GM18907 (cell line): ENCODE results near the gene LILRA5.
"Not testable (repeated sequence)": the region's sequence is repeated elsewhere in the genome, so short reads cannot be mapped to it uniquely, and the experiment has no call there.

Experiments used
- ATAC-seq: cut with Tn5 transposase; IDR thresholded peaks from one replicate; pipeline ENCODE4 v1.9.1; 2021; ENCODE audit warnings: mild to moderate bottlenecking, moderate library complexity; ENCODE audit not compliant: unreplicated experiment

Gene LILRA5

DNA sequence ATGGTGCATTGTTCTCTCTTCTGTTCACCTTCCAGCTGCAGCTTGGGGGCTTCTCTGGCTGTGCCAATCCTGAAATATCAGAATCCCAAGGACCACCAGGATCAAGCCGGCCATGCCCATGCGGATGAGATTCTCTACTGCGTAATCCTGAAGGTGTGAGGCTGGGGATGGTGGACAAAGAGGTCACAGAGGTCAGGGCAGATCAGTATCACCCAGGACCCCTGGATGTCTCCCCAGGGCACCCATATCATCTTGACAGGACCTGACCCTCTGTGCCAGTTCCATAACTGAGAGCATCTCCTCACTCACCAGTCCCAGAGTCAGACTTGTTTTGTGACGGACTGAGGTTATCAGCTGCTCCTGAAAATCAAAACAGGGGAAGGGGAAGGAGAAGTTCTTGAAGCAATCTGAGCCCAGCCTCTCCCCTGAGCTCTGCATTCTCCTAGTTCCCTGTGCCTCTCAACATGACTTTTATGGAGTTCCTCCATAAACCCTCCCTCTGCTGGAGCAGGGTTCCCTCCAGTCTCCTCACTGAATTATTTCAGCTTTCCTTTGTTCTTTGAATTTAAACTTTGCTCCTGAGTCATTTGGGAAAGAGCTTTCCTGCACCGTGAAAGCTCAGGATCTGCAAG, 5.5 kb downstream of the LILRA5 start:
- ATAC-seq = no peak

DNA sequence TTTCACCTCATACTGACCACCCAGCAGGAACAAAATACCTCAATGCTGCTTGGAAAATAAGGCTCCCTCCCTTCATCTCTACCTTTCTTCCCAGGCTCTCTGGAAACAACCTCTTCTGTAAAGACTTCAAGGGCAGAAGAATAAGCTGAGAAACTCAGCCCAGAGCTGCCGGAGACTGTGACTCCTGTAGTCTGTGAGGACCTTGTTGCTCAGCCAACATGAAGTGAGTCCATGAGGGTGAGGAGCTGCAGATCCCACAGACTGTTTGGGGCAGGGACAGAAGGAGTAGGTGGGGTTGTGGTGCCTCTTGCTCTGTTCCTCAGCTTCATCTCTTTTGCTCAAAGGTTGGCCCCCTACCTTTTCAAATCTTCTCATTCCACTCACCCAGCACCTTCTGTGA, 7.8 kb downstream of the LILRA5 start:
- no peak for ATAC-seq

DNA sequence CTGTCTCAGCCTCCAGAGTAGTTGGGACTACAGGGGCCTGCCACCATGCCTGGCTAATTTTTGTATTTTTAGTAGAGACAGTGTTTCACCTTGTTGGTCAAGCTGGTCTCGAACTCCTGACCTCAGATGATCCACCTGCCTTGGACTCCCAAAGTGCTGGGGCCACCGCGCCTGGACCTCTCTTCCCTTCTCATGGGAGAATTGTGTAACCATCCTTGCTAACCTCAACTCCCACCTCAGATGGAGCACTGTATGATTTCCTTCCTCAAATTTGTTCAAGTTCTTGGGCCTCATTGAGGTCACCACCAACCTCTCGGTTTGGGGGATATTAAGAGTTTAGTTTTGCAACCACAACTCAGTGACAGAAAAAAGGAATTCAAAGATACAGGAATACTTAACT, 10.7 kb downstream of the LILRA5 start:
- no peak for ATAC-seq

DNA sequence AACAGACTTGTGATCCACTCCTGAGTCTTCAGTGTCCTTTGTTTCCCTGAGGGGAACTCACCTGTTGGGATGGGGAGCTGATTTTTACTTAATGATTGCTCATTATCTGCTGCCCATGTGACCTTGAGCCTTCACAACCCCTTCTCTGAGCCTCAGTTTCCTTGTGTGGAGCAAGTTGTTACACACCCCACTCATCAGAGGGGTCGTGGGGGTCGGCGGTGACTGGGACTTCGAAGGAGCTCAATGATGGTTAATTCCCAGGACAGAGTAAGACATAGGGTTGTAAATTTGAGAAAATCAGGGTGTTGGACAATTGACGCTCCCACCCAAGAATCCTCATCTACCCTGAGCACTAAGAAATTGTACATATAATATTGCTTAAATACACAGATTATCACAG, 13.5 kb downstream of the LILRA5 start:
- no peak for ATAC-seq

DNA sequence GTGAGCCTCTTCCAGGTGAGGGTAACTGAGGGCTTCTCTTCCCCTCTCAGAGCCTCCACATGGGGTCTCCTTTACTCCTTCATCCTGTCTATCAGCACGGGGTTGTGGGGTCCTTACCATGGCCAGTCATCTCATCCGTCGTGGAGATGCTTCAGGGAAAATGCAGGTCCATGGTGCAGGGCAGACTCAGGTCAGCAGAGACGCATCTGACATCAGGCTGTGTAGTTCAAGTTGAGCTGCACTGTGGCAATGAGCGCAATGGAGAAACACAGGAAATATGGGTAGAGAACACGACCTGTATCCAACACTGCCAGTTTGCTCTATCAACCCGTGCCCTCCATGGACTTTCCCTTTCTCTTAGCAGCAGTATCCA, 13.9 kb downstream of the LILRA5 start:
- ATAC-seq = no peak

DNA sequence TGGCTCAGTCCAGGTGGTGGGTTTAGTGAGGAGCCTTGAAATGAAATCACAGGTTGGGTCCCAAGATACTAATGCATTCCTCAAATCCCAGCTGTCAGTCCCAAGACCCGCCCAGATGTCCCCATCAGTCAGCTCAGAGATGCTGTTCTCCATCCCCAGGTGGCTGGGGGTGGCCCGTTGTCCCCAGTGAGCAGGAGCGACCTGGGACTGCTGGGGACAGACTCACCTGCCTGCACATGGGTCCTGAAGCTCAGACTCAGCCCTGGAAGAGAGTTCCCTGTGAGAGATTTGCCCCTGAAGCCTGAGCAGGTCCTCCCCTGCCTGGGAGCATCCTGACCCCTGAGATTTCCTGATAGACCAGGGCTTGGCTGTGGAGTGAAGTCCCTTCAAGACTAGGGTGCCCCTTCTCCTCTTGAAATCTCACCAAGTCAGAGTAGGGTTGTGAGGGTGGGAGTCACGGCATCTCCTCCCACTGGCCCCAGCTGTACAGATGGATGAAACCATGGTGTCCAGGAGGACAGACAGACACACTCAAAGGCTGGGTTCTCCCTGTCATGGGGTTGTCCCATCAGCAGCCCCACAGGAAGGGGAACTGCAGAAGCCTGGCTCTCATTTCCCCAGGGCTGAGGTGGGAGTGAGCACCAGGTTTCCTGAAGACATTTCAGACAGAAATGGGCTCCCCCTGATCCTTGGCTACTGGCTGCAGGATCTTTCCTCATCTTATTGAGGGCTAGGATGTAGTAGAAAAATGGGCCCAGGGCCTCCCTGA, 14.4 kb downstream of the LILRA5 start:
- ATAC-seq = no peak

DNA sequence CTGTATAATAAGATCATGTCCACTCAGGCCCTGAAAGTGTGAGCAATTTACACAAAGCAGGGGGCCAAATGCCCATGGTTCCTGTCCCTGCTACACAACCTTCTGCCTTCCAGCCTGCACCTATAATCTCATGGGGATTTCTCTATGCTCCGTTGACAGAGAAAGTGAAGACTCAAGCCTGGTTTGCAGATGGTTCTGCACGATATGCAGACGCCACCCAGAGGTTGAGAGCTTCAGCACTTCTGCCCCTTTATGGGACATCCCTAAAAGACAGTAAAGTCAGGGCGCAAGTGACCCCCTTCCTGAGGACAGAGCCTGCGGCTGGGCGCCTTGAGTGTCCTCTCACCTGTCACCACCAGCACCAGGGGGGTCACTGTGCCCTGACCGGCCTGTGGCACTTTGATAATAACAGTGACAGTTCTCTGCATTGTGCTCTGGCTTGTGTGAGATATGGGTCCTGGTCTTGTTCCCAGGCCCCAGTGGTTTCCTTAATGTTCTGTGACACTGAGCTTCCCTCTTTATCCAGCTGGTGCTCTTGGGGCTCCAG, 15.1 kb downstream of the LILRA5 start:
- no peak for ATAC-seq

DNA sequence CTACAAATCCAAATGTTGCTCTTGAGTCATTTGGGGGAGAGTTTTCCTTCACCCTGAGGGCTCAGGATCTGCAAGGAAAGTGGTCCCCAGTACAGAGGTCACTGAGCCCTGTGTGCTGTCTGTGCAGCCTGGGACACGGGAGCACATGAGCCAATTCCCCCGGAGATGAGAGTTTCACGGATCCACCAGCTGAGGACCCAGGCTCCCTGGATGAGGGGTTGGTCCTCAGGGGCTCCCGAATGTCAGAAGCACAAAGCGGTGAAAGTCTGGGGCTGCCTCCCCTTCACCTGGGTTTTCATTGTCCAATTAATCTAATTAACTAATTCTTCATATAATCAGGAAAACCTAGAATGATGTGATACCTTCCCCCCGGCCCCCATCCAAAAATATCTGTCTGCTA, 18.4 kb downstream of the LILRA5 start:
- no peak for ATAC-seq

DNA sequence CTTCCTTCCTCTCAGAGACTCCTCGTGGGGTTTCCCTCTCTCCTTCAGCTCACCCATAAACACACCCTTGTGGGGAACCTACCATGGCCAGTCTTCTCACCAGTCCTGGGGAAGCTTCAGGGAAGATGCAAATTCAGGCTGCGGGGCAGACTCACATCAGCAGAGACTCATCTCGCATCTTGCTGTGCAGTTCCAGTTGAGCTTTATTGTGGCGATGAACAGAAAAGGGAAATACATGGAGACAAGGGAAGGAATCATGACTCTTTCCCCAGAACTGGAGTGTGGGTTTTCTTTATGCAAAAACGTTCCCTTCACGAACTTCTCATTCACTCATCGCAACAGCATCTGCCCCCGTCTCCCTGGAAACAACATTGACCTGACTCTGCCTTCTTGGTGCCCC, 23.8 kb downstream of the LILRA5 start:
- ATAC-seq = not testable (repeated sequence)

DNA sequence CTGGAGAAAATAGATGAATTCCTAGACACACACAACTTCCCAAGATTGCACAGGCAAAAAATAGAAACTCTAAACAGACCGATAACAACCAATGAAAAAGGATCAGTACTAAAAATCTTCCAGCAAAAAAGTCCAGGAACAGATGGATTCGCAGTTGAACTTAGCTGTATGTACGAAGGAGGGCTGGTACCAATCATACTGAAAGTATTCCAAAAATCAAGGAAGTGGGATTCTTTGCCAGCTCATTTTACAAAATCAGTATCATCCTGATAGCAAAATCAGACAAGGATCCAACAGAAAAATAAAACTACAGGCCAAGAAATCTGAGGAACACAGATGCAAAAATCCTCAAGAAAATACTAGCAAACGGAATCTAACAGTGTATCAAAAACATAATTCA, 25.5 kb downstream of the LILRA5 start:
- ATAC-seq = no peak

DNA sequence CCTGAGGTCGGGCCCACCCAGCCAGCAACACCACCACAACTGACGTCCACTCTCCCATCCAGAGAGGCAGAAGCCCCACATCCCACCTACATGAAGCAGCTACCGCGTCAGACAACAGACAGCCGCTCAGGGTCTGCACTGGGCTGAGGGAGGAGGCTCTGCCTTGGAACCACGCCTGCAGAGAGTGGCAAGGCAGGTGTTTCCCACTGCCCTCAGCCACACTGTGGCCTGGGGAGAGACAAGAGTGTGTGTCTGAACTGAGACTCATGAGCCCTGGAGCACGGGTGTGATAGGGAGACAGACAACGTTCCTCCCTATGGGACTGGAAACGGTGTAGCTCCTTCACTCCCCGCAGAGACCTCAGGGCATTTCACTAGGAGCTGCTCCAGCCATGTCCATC, 26.7 kb downstream of the LILRA5 start:
- not testable (repeated sequence) for ATAC-seq

DNA sequence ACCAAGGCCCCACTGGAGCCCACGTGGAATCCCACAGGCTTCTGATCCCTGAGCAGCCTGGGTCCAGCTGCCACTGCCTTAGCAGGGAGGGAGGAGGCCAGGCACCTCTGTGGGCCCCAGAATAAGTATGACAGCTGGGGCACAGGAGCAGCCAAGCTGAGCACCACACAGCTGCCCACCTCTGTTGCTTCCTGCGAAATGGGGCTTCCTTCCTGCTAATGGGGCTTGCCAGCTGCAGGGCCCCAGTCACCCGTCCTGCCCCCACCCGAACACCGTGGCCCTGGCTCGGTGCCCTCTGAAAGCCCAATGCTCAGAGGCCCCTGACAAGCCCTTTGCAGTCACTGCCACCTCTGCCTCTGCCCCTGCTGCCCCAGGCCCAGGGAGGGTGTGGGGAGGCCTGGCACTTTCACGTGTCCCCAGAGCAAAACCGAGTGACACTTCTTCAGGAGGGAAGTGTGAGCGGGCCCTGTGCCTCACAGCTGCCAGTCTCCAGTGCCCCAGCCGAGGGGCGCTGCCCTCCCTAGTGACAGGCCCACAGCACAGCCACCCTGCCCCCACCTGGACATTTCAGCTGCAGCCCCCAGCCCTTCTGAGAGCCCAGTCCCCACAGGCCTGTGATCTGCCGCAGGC, 27.4 kb downstream of the LILRA5 start:
- not testable (repeated sequence) for ATAC-seq

DNA sequence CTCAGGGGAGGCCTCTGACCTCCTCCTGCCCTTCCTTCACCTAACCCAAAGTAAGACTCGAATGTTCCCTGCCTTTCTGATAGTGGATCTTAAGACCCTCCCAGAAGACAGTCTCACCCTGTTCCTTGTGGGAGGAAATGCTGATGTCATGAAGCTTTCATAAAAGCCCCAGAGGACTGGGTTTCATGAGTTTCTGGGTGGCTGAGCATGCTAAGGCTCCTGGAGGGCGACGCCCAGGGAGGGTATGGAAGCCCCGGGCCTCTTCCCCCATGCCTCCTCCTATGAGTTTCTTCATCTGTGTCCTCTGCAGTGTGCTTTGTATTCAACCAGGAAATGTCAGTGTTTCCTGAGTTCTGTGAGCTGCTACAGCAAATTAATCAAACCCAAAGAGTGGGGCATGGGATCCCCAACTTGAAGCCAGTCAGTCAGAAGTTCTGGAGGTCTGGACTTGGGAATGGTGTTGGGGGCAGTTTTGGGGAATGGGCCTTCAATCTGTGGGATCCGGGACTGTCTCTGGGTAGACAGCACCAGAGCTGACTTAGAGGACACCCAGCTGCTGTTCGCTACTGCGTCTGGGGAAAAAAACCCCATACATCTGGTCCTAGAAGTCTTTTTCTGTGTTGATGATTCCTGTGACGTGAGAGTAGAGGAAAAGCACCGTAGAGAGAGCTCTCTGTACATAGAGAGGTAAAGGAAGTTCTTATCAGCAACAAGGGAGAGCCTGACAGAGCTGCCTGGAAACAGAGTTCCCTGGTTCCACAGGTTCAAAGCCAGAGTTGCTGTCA, 30.1 kb downstream of the LILRA5 start:
- no peak for ATAC-seq

DNA sequence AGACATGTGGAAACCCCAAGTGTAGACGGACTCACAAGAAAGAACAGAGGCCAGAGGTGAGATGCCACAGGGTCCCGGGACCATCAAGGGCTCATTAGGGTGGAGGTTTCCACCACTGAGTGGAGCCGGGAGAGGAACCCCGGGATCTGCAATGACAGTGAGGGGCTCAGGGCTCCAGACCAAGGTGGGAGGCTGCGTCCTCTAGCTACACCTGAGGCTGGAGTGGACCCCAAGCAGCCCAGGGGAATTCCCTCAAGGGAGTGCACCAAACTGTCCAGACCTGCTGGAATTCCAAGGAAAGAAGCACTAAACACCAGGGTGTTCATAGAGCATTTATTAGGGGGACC, 31.3 kb downstream of the LILRA5 start:
- not testable (repeated sequence) for ATAC-seq

DNA sequence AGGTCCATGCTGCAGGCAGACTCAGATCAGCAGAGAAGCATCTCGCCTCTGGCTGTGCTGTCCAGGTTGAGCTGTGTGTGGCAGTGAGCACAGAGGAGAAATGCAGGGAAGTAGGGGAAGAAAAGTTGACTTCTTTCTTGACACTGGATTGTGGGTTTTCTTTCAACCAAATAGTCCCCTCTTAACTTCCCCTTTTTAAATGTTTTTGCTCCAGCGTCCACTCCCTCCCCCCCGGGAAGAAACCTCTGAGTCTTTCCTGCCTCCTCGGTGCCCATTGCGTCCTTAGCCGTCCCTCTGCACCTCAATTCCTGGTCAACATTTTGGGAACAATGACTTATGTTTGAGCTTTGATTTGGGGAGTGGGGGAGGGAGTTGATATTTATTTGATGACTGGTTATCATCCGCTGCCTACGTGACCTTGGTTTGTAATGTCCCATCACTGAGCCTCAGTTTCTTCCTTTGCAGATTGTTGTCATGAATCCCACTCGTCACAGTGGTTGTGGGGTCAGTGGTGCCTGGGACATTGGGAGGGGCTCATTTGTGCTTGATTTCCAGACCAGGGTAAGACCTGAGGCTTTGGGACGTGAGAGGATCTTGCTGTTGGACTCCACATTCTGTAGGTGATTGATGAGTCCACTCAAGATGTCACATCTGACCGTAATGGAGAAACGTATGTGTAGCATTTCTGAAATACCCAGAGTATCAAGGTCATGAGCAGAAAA, 31.8 kb downstream of the LILRA5 start, which contains the start of gene LILRB2:
LILRB2 (minus strand) TSS at position 104 of the 722 bp plus-strand sequence. CDS start 614 bp downstream, outside the sequence.
- no peak for ATAC-seq

DNA sequence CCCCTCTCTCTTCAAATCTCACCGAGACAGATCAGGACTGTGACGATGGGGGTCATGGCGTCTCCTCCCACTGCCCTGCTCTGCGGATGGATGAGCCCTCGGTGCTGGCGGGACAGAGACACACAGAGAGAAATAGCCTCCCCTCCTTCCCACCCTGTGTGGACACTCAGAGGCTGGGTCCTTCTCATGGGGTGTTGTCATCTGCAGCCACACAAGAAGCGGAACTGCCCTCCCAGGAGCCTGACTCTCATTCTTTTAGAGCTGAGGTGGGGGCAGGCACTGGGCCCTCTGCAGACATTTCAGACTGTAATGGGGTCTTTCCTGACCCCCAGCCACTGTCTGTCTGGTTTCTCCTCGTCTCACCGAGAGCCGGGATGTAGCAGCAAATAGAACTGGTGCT, 32.5 kb downstream of the LILRA5 start:
- not testable (repeated sequence) for ATAC-seq

DNA sequence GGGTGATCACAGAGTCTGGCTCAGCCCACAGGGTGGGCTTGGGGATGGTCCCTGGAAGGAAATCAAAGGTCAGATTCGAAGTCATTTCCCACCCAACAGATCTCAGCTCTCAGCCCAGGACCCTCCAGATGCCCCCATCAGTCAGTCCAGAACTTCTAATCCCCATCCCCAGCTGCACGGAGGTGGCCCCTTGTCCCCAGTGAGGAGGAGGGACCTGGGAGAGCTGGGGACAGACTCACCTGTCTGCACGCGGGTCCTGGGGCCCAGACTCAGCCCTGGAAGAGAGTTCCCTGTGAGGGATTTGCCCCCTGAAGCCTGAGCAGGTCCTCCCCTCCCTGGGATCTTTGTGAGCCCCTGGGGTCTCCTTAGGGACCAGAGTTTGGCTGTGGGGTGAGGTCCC, 32.9 kb downstream of the LILRA5 start:
- ATAC-seq = not testable (repeated sequence)

DNA sequence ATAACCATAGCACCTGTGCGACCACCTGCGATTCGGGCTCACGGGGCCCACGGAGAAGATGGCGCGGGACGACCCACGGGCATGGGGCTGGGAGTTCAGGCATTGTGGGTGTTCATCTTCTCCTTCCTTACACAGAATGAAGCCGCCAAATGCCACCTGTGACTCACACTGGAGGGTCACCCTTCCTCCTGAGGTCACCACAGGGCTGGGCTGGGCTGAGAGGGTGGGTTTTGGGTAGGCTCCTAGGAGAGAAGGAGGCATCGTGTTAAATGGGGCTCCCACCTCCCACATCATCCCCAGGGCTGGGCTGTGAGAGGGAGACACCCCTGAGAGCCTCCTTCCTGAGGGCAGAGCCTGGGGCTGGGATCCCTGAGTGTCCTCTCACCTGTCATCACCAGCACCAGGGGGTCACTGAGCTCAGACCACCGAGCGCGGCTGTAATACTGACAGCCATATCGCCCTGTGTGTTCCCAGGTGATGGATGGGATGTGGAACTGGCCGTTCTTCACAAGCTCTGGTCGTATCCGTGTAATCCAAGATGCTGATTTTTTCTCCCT, 33.5 kb downstream of the LILRA5 start:
- no peak for ATAC-seq

DNA sequence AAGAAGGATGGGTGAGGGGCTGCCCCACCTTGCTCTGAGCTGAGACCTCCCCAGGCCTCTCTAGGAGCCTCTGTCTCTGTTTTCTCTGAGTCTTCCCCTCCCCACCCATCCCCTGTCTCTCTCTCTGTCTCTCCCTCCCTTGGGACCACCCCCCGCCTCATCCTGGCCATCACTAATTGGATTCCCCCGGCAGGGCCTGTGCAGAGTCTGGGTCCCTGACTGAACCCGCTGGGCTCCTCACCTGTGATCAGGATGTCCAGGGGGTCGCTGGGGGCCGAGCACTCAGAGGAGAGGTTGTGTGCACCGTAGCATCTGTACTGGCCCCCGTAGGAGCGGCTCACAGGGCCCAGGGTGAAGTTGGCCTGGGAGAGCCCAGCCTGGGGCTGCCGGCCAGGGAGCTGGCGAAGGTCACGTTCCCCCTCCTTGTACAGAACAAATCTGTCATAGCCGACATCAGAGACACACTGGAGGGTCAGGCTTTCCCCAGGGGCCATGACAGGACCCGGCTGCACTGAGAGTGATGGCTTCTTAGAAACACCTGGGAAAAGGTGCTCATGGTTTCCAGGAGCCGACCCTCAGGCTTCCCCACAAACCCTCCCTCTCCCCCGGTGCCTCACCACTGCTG, 34.3 kb downstream of the LILRA5 start:
- not testable (repeated sequence) for ATAC-seq

DNA sequence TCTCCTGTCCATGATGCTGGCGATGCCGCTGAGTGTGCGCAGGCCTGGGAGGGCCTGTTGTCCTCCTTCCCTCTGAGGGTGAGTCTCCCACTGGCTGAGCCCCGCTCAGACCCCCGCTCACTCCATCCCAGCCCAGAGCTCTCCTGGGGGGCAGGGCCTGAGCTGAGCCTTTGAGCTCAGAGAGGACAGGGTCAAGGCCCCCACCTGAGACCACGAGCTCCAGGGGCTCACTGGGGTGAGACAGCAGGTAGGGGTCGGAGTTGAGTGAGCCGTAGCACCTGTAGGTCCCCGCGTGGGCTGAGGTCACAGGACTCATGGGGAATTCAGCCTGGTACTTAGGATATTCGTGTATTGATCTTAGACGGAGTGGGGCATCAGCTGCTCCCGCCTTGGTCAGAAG, 34.9 kb downstream of the LILRA5 start:
- ATAC-seq = not testable (repeated sequence)
